HepG2 (cell line): Measurements from ENCODE around the gene DRAXIN. TPM values are rescaled to one million over a fixed set of nuclear protein-coding genes. Genes with fewer than 3 reads are reported as not detected.

Experiments used
- ATAC-seq: fragments of 200-7000 bp; cut with Tn5 transposase; 3 replicates; pipeline ENCODE4 v1.9.1; 2020; ENCODE audit warnings: mild to moderate bottlenecking, moderate library complexity
- BruUV-seq: library from RNA; stranded (reverse); fragments of 400-500 nt; replicated peaks from 2 replicates; lab custom pipeline; 2021; lab: Mats Ljungman, UMichigan
- CTCF ChIA-PET: fragments of 300-600 bp; formaldehyde crosslinking; extraction: SDS; loops from one replicate; lab custom pipeline; 2021; ENCODE audit warnings: low total read pairs, inconsistent platforms, low intra/inter-chr PET ratio; lab: Yijun Ruan, JAX
- POLR2A ChIA-PET: fragments of 350-600 bp; sonication (Branson Sonifier 250); formaldehyde crosslinking; loops from one replicate; lab custom pipeline; 2020; ENCODE audit warnings: antibody characterized with exemption, inconsistent platforms; lab: Yijun Ruan, JAX
- DNase-seq: peaks from one replicate; pipeline ENCODE4 v3.0.0-alpha.2; 2015; ENCODE audit warnings: low spot score
- FAIRE-seq: peaks from 3 replicates; lab custom pipeline; 2011; peaks lifted over from hg19 to GRCh38; lab: Jason Lieb, UNC
- H2AFZ ChIP-seq: one replicate; pipeline ENCODE4 v1.6.1; 2011; ENCODE audit warnings: low read length, inconsistent platforms
- H3K27ac ChIP-seq: fragments of 300-600 bp; 3 replicates; pipeline ENCODE4 v1.8.0; 2011; ENCODE audit warnings: mixed run types, mild to moderate bottlenecking, mixed read lengths, low read length, inconsistent platforms; ENCODE audit not compliant: insufficient read depth; ENCODE audit errors: extremely low read length
- H3K27me3 ChIP-seq, 2 experiments: fragments of 200-600 bp in 1 of 2; 2 replicates in 1 of 2; 3 replicates in 1 of 2; pipeline versions ENCODE4 v1.6.0 to v1.8.0; 2011; ENCODE audit warnings: low read length in 2 of 2, mild to moderate bottlenecking in 2 of 2, moderate library complexity in 2 of 2, inconsistent platforms in 1 of 2; ENCODE audit not compliant: insufficient read depth in 2 of 2, control insufficient read depth in 1 of 2
- H3K36me3 ChIP-seq, 2 experiments: fragments of 200-600 bp in 1 of 2; replicated peaks in 1 of 2; 2 replicates in 1 of 2; 3 replicates in 1 of 2; pipeline versions ENCODE4 v1.5.1 to v1.8.0; 2011; ENCODE audit warnings: low read length in 2 of 2, inconsistent platforms in 1 of 2; ENCODE audit not compliant: insufficient read depth in 2 of 2, control insufficient read depth in 1 of 2
- H3K4me1 ChIP-seq: 2 replicates; pipeline ENCODE4 v1.5.1; 2012; ENCODE audit warnings: low read length, inconsistent platforms; ENCODE audit not compliant: insufficient read depth
- H3K4me2 ChIP-seq: 2 replicates; pipeline ENCODE4 v1.6.0; 2011; ENCODE audit warnings: low read depth, low read length, inconsistent platforms
- H3K4me3 ChIP-seq, 3 experiments: fragments of 200-600 bp in 1 of 3; sonication (generic), shearing (Covaris generic) in 1 of 3; replicated peaks in 1 of 3; 2 replicates each; pipeline ENCODE4 v1.5.1; 2011 to 2016; ENCODE audit warnings: low read length in 3 of 3, inconsistent platforms in 2 of 3, low read depth in 2 of 3, mild to moderate bottlenecking in 2 of 3, control low read depth in 1 of 3, mixed read lengths in 1 of 3; ENCODE audit not compliant: insufficient read depth in 1 of 3
- H3K79me2 ChIP-seq: one replicate; pipeline ENCODE4 v1.6.1; 2011; ENCODE audit warnings: low read length, inconsistent platforms; ENCODE audit not compliant: insufficient read depth
- H3K9ac ChIP-seq: 2 replicates; pipeline ENCODE4 v1.6.0; 2011; ENCODE audit warnings: mild to moderate bottlenecking, low read depth, low read length, inconsistent platforms; ENCODE audit not compliant: insufficient read depth
- H3K9me3 ChIP-seq: 2 replicates; pipeline ENCODE4 v1.5.1; 2012; ENCODE audit warnings: mild to moderate bottlenecking, low read length
- H4K20me1 ChIP-seq: 2 replicates; pipeline ENCODE4 v1.6.0; 2011; ENCODE audit warnings: inconsistent platforms, mild to moderate bottlenecking, low read length, moderate library complexity; ENCODE audit not compliant: insufficient read depth
- AGO2 ChIP-seq: fragments of 200-400 bp; formaldehyde crosslinking; optimal IDR thresholded peaks from 2 replicates; pipeline ENCODE3; 2017; ENCODE audit warnings: mild to moderate bottlenecking, low read depth, low read length, moderate library complexity
- GFI1 ChIP-seq: sonication (generic); formaldehyde crosslinking; IDR thresholded peaks from 2 replicates; pipeline ENCODE4 v1.5.0; 2020; ENCODE audit warnings: missing genetic modification reagents, mild to moderate bottlenecking, borderline replicate concordance
- HNF1B ChIP-seq: sonication (generic); formaldehyde crosslinking; IDR thresholded peaks from 2 replicates; pipeline ENCODE4 v1.5.1; 2020; ENCODE audit warnings: mild to moderate bottlenecking, moderate library complexity, missing genetic modification reagents
- SKIL ChIP-seq: sonication (generic); formaldehyde crosslinking; IDR thresholded peaks from 2 replicates; pipeline ENCODE4 v1.8.0; 2022; ENCODE audit warnings: missing genetic modification reagents, mild to moderate bottlenecking, moderate library complexity, borderline replicate concordance
- SSRP1 ChIP-seq: IDR thresholded peaks from 2 replicates; pipeline ENCODE4 v1.6.1; 2016; ENCODE audit warnings: control low read depth
- ZFP41 ChIP-seq: sonication (generic); formaldehyde crosslinking; IDR thresholded peaks from 2 replicates; pipeline ENCODE4 v1.4.0; 2020; ENCODE audit warnings: mild to moderate bottlenecking, missing genetic modification reagents, borderline replicate concordance
- ZNF407 ChIP-seq: sonication (generic); formaldehyde crosslinking; IDR thresholded peaks from one replicate; pipeline ENCODE4 v1.5.1; 2020; ENCODE audit warnings: mild to moderate bottlenecking, missing genetic modification reagents; ENCODE audit errors: not compliant biosample characterization
- ZNF713 ChIP-seq: sonication (generic); formaldehyde crosslinking; IDR thresholded peaks from 2 replicates; pipeline ENCODE4 v1.4.0; 2020; ENCODE audit warnings: mild to moderate bottlenecking, missing genetic modification reagents
- WGBS: methylation state at CpG from one replicate; pipeline ENCODE4 v1.1.6; 2017; ENCODE audit warnings: low lambda C conversion rate; 5-methylcytosine and 5-hydroxymethylcytosine counted together
- in situ Hi-C: cut with HindIII; loops from 2 replicates; pipeline ENCODE4 v1.10.0; 2017; ENCODE audit warnings: low pct_unique_long_range_greater_than_20kb; ENCODE audit not compliant: extremely low pct_ligation_motif_present
- intact Hi-C: fragments of 100-400 bp; cut with micrococcal nuclease; formaldehyde crosslinking; loops from one replicate; pipeline ENCODE4 v1.10.0; 2022; ENCODE audit not compliant: unreplicated experiment
- polyA plus RNA-seq, 8 experiments: library from polyadenylated mRNA; depleted of rRNA in 3 of 8; stranded (reverse) in 7 of 8; unstranded in 1 of 8; fragments of >200 nt; fragmentation: Illumina TruSeq in 4 of 8; extraction: Trizol in 4 of 8; gene quantifications; 2 replicates each; pipeline versions ENCODE4 v1.2.1 to v1.2.3, GENCODE V29; 2011 to 2016; ENCODE audit warnings: low read depth in 4 of 8, missing spikeins in 1 of 8, mixed read lengths in 1 of 8; ENCODE audit not compliant: insufficient read depth in 1 of 8
- total RNA-seq, 5 experiments: library from RNA; depleted of rRNA; stranded (reverse); fragments of >200 nt; fragmentation: Illumina TruSeq; extraction: Trizol; gene quantifications; 2 replicates each; pipeline ENCODE4 v1.2.3, GENCODE V29; 2016; ENCODE audit warnings: low read depth in 1 of 5

The DRAXIN gene
- total and polyA plus RNA-seq, 2 of the 13 experiments (the other 11 are each of a cell fraction or from before 2014, with no cell fraction given) = 0.02 TPM; not detected in 1

GRCh38 chr1:11661103-11661502 is 30.4 kb upstream of the DRAXIN start:
- no peak for DNase-seq
- ChIA-PET CTCF (no interaction called here), POLR2A (no interaction called here)
- peaks cover 7 to 16% of the 10 kb centered on the region in 2 experiments for H3K36me3 ChIP-seq
- TF ChIP-seq SSRP1 (no peak), SKIL (CRISPR knock-in tag) (no peak), HNF1B (CRISPR knock-in tag) (no peak), AGO2 (peak; percentile 62), GFI1 (CRISPR knock-in tag) (no peak), ZNF713 (CRISPR knock-in tag) (no peak), ZNF407 (no peak), ZFP41 (no peak)
- no peak overlapping the region for H3K9ac ChIP-seq
- no peak overlapping the region for H3K4me3 ChIP-seq
- no peaks in the 10 kb centered on the region for H3K79me2 ChIP-seq
- no peaks in the 10 kb centered on the region for H4K20me1 ChIP-seq
- no peak overlapping the region for H2AFZ ChIP-seq
- intact Hi-C loops (no loop called here), in situ Hi-C loops (loop anchor here (5.0 kb wide), 1 partner anchor 56 kb away; no protein-coding TSS in a partner anchor)
- no peak overlapping the region for H3K4me2 ChIP-seq
- 95% methylated on average over 12 of the region's 17 CpGs for WGBS
- H3K4me1 ChIP-seq = peaks cover 20% of the 10 kb centered on the region
- no peak for FAIRE-seq
- no peaks in the 10 kb centered on the region for H3K9me3 ChIP-seq
- H3K27ac ChIP-seq = no peak overlapping the region
- H3K27me3 ChIP-seq = no peaks in the 10 kb centered on the region; a peak in 1 of 5 replicates
- no TSS peak for BruUV-seq
- no peak for ATAC-seq
